Fibroblast of the conjunctiva (primary cell): ENCODE results near the gene HNF1A.

ENCODE experiments used
- DNase-seq: peaks from one replicate; pipeline ENCODE4 v3.0.0-alpha.2; 2010; ENCODE audit warnings: low read depth

HNF1A gene

GRCh38 chr12:120959111-120959878, 19.0 kb upstream of the HNF1A start:
- DNase-seq = no peak

- DNase-seq = no peak
These were observed 17.7 kb upstream of the HNF1A start for GRCh38 chr12:120960657-120961056.

GRCh38 chr12:120961604-120962531, 16.5 kb upstream of the HNF1A start:
- no peak for DNase-seq

DNA sequence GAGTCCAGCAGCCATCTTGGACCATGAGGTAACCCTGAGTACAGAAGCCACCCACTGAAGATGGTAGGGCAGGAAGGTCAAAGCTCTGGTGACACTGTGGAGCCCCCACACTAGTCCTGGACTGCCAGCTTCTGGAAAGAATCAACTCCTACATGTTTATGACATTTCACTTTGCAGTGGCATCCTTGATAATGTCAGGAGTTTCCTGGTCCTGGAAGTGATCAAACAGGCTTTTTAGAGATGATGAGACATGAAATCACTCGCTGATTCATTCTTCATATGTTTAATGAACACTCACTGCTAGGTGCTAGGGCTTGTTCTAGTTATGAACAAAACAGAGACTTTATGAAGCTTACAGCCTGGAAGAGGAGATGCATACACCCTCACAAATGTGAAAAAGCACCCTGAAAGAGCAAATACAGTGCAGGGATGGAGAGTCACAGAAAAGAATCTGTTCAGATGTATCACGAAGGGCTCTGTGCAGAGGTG, 15.8 kb upstream of the HNF1A start:
- DNase-seq = no peak

GRCh38 chr12:120964298-120964697, 14.0 kb upstream of the HNF1A start:
- DNase-seq = no peak

DNA sequence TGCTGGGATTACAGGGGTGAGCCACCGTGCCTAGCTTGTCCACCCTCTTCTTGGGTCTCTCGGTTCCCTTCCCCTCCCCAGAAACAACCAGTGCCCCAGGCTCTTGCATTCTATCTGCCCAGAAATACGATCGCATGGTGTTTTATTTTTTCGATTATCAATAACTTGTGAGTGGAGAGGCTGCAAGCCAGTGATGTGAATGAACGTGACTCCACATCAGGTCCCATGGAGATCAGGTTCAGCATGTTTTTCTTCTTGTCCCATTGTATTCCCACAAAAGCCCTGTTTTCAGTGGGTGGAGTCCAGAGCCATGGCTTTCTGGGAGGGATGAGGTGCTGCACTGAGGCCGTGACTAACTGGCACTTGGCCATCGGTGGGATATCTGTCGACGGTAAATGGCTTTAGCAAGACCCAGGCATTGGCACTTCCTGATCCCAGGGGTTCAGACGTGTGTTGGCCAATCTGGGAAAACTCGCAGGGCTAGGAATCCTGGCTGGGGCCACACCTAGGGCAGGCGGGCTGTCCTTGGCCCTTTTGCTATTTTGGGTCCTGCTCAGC, 12.7 kb upstream of the HNF1A start:
- DNase-seq = no peak

DNA sequence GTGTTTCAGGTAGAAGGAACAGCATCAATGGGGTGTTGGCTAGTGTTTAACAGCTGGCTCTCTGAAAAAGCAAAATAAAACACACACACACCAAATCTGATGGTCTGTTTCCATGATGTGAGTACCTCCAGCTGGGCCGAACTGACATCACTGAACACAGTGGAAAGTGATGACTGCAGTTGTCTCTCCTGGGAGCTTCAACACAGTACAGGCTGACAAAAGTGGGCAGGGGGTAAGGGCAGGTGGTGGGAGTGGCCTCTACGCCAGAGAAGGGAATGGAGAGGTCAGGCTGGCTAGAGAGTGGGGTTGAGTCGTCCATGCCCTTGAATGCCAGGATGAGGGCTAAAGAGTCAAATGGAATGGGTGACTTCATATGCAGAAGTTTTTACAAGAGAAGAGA, 8.0 kb upstream of the HNF1A start:
- DNase-seq = no peak

DNA sequence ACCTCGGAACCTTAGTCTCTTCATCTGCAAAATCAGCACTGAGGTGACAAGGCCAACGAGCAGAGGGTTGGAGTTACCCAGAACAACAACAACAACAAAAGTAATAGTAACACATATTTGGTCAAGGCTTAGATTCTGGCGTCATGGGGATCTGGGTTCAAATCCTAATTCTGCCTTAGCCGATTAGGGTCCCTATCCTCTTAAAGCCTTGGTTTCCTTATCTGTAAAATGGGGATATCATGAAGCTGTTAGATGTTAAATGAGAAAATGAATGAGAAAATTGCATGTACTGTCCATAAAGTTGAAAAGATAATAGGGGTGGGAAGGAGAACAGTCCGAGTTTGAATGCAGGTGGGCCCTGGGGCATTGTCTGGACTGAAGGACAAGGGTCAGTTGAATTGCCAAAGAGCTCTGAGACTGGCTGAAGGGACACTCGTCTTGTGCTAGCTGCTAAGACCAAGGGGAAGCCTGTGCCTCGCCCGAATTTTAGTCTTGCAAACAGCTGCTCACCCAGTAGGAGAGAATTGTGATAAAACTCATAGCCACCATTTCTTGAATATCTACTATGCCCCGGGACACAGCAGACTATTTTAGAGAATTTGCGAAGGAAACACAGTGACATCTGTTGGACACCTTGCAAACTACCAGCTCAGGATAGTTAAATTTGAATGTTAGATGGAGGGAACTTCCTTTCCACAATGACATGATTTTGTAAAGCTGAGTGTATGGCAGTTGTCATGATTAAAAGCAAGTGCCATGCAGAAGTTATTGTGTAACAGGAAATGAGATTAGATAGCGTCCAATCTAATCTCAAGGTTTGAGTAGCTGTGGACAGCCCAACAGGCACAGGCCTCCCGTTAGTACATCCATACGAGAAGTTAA, 6.8 kb upstream of the HNF1A start:
- DNase-seq = peak; percentile 43

GRCh38 chr12:120972870-120973543, 5.3 kb upstream of the HNF1A start:
- no peak for DNase-seq

- no peak for DNase-seq
These were observed 630 bp upstream of the HNF1A start for GRCh38 chr12:120977531-120978295.

- DNase-seq = no peak
These were observed 998 bp downstream of the HNF1A start for GRCh38 chr12:120979220-120979861.

- no peak for DNase-seq
These were observed 1.7 kb downstream of the HNF1A start for GRCh38 chr12:120979862-120980696.

- DNase-seq = no peak
These were observed 2.5 kb downstream of the HNF1A start for GRCh38 chr12:120980800-120981368.

GRCh38 chr12:120981407-120981941, 3.1 kb downstream of the HNF1A start:
- no peak for DNase-seq

DNA sequence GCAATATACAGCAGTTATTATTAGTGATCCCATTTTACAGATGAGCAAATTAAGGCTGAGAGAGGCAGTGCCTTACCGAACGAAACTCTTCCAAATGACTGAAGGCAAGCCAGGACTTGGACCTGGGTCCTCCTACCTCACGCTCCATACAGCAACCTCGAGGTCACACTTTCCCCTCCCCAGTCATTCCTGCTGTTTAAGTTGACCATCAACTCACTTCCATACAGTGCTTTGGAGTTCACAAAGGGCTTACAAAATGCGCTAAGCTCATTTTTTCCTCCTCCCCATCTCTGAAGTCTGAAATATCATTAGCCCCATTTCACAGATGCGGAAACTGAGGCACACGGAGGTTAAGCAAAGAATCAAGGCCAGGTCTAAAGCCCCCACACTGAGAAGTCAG, 4.3 kb downstream of the HNF1A start:
- DNase-seq = no peak

DNA sequence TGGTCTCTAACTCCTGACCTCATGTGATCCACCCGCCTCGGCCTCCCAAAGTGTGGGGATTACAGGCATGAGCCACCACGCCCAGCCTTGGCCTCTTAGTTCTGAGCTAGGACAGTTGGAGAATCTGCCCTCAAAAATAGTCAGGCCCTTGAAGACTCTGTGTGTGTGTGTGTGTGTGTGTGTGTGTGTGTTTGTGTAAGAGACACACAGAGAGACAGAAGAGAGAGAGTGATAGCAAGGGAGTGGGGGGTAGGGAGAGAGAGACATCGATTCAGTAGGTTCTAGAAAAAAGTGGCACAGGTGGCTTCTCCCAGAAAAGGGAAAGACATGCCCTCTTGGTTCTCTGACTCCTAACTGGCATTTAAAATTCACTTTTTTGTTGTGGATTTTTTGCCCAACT, 5.4 kb downstream of the HNF1A start:
- DNase-seq = no peak

GRCh38 chr12:120984351-120984898, 6.1 kb downstream of the HNF1A start:
- no peak for DNase-seq

- no peak for DNase-seq
These were observed 9.9 kb downstream of the HNF1A start for GRCh38 chr12:120988234-120988633.
